Transverse colon (tissue), 3 donors: Measurements from ENCODE around the gene UQCC2.

Source experiments
- EP300 ChIP-seq: sonication (generic); formaldehyde crosslinking; IDR thresholded peaks from one replicate; pipeline ENCODE4 v1.6.1; 2017; ENCODE audit warnings: antibody characterized with exemption, low read depth
- TF ChIP-seq, protein P1 (sequence below), 5 experiments: fragments of 200-600 bp in 3 of 5; fragments of 450-650 bp in 2 of 5; sonication (generic) in 3 of 5; IDR thresholded peaks; 1 replicate in 2 of 5; 2 replicates in 3 of 5; pipeline ENCODE4 v1.5.1; 2016 to 2017; ENCODE audit warnings: antibody characterized with exemption in 5 of 5, inconsistent platforms in 3 of 5, mild to moderate bottlenecking in 2 of 5, moderate library complexity in 1 of 5

DNA sequence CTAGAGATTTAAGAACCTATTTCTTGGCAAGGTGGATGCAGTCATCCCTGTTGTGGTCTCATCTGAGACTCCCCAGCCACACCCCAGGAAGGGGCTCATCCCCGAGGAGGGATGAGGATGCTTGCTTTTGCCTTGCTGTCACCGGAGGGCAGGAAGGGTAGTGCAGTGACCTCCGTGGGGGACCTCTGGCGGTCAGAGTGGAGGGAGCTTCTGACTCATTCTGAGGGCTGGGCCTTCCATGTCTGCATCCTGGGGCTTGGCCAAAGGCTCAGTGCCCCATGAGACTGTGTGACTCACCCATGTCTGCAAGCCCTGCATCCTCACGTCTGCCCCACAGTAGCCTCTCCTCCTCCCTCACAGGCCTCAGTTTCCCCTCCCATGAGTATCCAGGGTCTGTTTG lies 38.7 kb downstream of the UQCC2 start:
- TF ChIP-seq, protein P1, sequence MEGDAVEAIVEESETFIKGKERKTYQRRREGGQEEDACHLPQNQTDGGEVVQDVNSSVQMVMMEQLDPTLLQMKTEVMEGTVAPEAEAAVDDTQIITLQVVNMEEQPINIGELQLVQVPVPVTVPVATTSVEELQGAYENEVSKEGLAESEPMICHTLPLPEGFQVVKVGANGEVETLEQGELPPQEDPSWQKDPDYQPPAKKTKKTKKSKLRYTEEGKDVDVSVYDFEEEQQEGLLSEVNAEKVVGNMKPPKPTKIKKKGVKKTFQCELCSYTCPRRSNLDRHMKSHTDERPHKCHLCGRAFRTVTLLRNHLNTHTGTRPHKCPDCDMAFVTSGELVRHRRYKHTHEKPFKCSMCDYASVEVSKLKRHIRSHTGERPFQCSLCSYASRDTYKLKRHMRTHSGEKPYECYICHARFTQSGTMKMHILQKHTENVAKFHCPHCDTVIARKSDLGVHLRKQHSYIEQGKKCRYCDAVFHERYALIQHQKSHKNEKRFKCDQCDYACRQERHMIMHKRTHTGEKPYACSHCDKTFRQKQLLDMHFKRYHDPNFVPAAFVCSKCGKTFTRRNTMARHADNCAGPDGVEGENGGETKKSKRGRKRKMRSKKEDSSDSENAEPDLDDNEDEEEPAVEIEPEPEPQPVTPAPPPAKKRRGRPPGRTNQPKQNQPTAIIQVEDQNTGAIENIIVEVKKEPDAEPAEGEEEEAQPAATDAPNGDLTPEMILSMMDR (IDR thresholded peaks at IDR 0.05), result peak in 2 of 5 experiments; percentile 17 to 22
- TF ChIP-seq EP300, result no peak
